ENCODE measurements around the gene NHLRC4. TPM values are rescaled to one million over a fixed set of nuclear protein-coding genes. Genes with fewer than 3 reads are reported as not detected.

The NHLRC4 gene, protein sequence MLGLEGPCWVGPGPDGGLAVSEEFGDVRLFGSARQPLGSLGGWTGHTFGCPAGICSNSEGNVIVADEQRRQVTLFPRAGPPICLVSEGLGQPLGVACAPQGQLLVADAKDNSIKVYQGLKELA
- total RNA-seq = 0.83 and 1.0 TPM in 2 replicates

DNA sequence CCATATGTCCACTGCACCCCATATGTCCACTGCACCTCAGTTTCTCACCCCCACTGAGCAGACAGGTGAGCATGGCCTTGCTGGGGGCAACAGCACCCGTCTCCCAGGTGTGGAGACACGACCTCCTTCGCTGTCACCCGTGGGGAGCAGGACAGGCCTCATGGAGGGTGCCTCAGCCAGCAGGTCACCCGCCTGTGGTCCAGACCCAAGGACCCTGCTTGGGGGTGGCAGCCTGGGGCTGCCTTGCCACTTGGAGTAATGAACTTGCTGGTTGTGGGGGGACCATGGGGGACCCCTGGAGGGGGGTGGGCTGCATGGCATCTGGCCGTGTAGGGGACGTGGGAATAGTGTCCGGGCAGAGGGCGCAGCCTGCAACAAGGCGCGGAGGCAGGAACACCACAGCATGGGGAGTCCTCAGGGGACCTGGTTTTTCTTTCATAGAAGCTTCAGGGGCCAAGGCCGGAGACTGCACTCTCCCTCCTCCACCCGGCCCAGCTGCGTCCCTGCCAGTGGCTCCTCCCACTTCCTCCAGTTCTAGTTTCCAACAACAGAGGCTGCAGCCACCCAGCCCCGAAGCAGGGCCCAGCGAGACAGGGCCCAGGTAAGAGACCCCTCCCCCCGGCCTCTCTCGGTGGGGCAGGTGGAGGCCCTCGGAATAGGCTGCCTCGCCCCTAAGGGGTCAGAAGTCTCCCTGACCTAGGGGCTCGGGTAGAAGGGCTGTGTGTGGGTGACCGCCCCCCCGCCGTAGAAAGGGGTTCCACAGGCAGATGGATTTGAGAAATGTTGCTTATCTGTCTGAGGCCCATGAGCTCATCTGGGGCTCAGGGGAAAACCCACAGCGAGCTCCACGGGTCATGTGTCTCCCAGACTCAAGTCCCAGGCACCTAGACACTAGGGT lies at the start of gene NHLRC4:
TSS of gene NHLRC4 (plus strand) at position 531 of the 898 bp plus-strand sequence. CDS start 1,043 bp downstream, outside the sequence.
- Mint-ChIP-seq H3K27ac (peak within 1 kb of the TSS; percentile 68), H3K4me3 (peak within 1 kb of the TSS; percentile 60), H3K27me3 (peaks cover 7% of the 10 kb centered on the region), H3K36me3 (ENCODE audit: low read depth) (peaks cover under 1% of the 10 kb centered on the region), H3K4me1 (peaks cover 33% of the 10 kb centered on the region), H3K9me3 (no peaks in the 10 kb centered on the region)
- no peak for TF ChIP-seq CTCF (IDR thresholded peaks at IDR 0.05)
- POLR2A ChIA-PET = interaction anchor here (0.5 to 1.4 kb wide), 5 partner anchors 15 to 1702 kb away, joined by 3 to 9 read pairs (median 5); partner anchors contain the start of gene METTL26
- ATAC-seq (ENCODE audit: low read depth) (peak; percentile 67), DNase-seq (peak; percentile 40)
- CTCF ChIA-PET = no interaction called here
- intact Hi-C loops (cut with micrococcal nuclease) = loop anchor here (5.0 kb wide), 1 partner anchor 39 kb away; the partner anchor contains the start of gene CAPN15

- H3K4me1 Mint-ChIP-seq = peaks cover under 1% of the 10 kb centered on the region
- H3K9me3 Mint-ChIP-seq = no peaks in the 10 kb centered on the region
- ChIA-PET CTCF (no interaction called here), POLR2A (interaction anchor here (2.0 kb wide), 1 partner anchor 8 kb away, joined by 5 read pairs; the partner anchor contains the start of gene CAPN15)
- no peaks in the 10 kb centered on the region for H3K27me3 Mint-ChIP-seq
- H3K27ac Mint-ChIP-seq = no peak overlapping the region
- DNase-seq (no peak), ATAC-seq (ENCODE audit: low read depth) (no peak)
- no peak for TF ChIP-seq CTCF (IDR thresholded peaks at IDR 0.05)
- no peak overlapping the region for H3K4me3 Mint-ChIP-seq
- intact Hi-C loops (cut with micrococcal nuclease) = no loop called here
- H3K36me3 Mint-ChIP-seq (ENCODE audit: low read depth) = peaks cover 18% of the 10 kb centered on the region
Measured at GRCh38 chr16:518858-519257, 47.9 kb upstream of the NHLRC4 start.

DNA sequence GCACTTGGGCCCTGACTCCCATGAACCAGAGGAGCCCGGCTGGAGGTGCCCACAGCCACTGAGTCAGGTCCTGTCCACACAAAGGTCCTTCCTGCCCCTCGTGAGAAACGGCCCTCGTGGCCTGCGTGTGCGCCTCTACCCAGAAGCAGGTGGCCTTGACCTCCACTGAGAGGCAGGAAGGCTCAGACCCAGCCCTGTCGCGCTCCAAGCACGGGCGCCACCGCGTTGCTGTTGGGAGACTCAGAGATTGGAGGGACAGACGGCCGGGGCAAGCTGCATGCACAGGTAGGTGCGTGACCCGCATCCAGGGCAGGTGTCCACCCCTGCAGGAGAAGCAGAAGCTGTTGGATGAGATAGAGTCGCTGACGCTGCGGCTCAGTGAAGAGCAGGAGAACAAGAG lies 47.4 kb upstream of the NHLRC4 start:
- ChIA-PET POLR2A (interaction anchor here (2.0 kb wide), 1 partner anchor 8 kb away, joined by 5 read pairs; the partner anchor contains the start of gene CAPN15), CTCF (no interaction called here)
- Mint-ChIP-seq H3K27me3 (no peaks in the 10 kb centered on the region), H3K4me3 (no peak overlapping the region), H3K4me1 (peaks cover 4% of the 10 kb centered on the region), H3K36me3 (ENCODE audit: low read depth) (peaks cover 18% of the 10 kb centered on the region), H3K27ac (no peak overlapping the region), H3K9me3 (no peaks in the 10 kb centered on the region)
- ATAC-seq (ENCODE audit: low read depth) = no peak
- intact Hi-C loops (cut with micrococcal nuclease) = no loop called here
- TF ChIP-seq CTCF (IDR thresholded peaks at IDR 0.05) = no peak
- DNase-seq = no peak

GRCh38 chr16:519841-520687 lies 46.7 kb upstream of the NHLRC4 start:
- POLR2A ChIA-PET = interaction anchor here (2.0 kb wide), 1 partner anchor 7 kb away, joined by 5 read pairs; the partner anchor contains the start of gene CAPN15
- no peak overlapping the region for H3K27ac Mint-ChIP-seq
- H3K9me3 Mint-ChIP-seq = no peaks in the 10 kb centered on the region
- peaks cover 7% of the 10 kb centered on the region for H3K4me1 Mint-ChIP-seq
- peaks cover 15% of the 10 kb centered on the region for H3K36me3 Mint-ChIP-seq (ENCODE audit: low read depth)
- no peak overlapping the region for H3K4me3 Mint-ChIP-seq
- ATAC-seq (ENCODE audit: low read depth) (no peak), DNase-seq (no peak)
- intact Hi-C loops (cut with micrococcal nuclease) = no loop called here
- CTCF ChIA-PET = no interaction called here
- TF ChIP-seq CTCF (IDR thresholded peaks at IDR 0.05) = no peak
- H3K27me3 Mint-ChIP-seq = no peaks in the 10 kb centered on the region

All from activated B cell treated with CpG ODN at 0.5 μM for 24 hours (primary cell).